ENCODE results near the gene SKA1.
"Not testable (repeated sequence)": the region's sequence is repeated elsewhere in the genome, so short reads cannot be mapped to it uniquely, and the experiment has no call there.

The SKA1 gene

DNA sequence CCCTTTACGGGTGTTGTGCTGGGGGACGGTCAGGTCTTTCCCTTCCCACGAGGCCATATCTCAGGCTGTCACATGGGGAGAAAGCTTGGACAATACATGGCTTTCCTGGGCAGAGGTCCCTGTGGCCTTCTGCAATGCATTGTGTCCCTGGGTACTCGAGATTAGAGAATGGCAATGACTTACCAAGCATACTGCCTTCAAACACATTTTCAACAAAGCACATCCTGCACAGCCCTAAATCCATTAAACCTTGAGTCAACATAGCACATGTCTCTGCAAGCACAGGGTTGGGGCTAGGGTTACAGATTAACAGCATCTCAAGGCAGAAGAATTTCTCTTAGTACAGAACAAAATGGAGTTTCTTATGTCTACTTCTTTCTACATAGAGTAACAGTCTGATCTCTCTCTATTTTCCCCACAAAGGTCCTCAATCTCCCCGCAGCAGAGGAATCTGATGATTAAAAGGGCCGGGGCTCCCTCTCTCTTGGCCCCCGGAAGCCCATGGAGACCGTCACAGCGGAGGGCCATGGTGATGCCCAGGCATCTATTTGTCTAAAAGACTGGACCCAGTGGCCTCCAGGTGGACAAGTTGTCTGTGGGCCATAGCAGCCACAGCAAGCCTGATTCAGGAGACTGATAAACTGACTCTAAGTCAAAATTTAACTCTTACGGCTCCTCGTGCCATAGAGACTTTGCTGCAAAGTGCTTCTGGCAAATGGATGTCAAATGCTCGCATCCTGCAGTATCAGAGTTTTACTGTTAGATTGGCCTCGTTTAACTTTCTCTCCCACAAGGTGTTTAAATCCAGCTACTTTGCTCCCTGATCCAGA, 30.1 kb downstream of the SKA1 start:
- H3K36me3 Mint-ChIP-seq (ENCODE audit: low read depth); DNase-seq; H3K4me3 Mint-ChIP-seq; H3K9me3 Mint-ChIP-seq; ATAC-seq; H3K4me1 Mint-ChIP-seq; H3K27ac Mint-ChIP-seq: not testable (repeated sequence)
- H3K27me3 Mint-ChIP-seq: peaks cover 51% of the 10 kb centered on the region

DNA sequence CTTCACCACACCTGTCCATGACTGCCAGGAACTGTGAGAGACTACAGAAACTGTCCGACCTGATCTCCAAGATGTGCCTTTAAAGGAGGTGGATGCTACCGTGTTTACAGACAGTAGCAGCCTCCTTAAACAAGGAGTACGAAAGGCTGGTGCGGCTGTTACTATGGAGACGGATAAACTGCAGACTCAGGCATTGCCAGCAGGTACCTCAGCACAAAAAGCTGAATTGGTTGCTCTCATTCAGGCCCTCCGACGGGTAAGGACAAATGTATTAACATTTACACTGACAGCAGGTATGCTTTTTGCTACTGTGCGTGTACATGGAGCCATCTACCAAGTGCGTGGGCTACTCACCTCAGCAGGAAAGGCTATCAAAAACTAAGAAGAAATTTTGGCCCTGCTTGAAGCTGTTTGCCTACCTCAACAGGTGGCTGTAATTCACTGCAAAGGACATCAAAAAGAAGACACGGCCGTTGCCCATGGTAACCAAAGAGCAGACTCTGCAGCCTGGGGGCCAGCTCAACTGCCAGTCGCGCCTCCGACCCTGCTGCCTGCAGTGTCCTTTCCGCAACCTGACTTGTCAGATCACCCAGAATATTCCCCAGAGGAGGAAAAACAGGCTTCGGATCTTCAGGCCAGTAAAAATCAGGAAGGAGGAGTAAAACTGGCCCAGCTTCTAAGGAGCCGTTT, 30.9 kb downstream of the SKA1 start:
- no peaks in the 10 kb centered on the region for H3K9me3 Mint-ChIP-seq
- no peak overlapping the region for H3K27ac Mint-ChIP-seq
- H3K4me3 Mint-ChIP-seq: no peak overlapping the region
- H3K27me3 Mint-ChIP-seq: peaks cover 51% of the 10 kb centered on the region
- H3K4me1 Mint-ChIP-seq: no peaks in the 10 kb centered on the region
- DNase-seq (no peak), ATAC-seq (no peak)
- no peaks in the 10 kb centered on the region for H3K36me3 Mint-ChIP-seq (ENCODE audit: low read depth)

DNA sequence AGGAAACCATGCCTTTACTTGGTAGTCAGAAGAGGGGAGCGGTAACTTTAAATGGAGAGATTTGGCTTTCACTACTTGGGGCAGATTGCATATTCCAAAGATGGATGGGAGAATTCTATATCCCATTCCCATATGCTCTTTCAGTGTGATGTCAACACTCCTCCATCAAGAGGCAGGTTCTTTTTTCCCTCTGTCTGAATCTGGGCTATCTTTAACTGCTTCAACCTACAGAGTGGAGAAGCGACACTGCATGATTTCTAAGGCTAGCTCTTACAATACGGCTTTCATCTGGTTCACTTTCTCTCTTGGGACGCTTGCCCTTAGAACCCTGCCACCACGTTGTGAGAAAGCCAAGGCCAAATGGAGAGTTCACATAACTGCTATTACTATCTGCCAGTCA, 34.4 kb downstream of the SKA1 start:
- no peaks in the 10 kb centered on the region for H3K4me1 Mint-ChIP-seq
- H3K27ac Mint-ChIP-seq: no peak overlapping the region
- no peaks in the 10 kb centered on the region for H3K9me3 Mint-ChIP-seq
- ATAC-seq (no peak), DNase-seq (no peak)
- H3K36me3 Mint-ChIP-seq (ENCODE audit: low read depth): no peaks in the 10 kb centered on the region
- H3K27me3 Mint-ChIP-seq: peaks cover 34% of the 10 kb centered on the region
- no peak overlapping the region for H3K4me3 Mint-ChIP-seq

DNA sequence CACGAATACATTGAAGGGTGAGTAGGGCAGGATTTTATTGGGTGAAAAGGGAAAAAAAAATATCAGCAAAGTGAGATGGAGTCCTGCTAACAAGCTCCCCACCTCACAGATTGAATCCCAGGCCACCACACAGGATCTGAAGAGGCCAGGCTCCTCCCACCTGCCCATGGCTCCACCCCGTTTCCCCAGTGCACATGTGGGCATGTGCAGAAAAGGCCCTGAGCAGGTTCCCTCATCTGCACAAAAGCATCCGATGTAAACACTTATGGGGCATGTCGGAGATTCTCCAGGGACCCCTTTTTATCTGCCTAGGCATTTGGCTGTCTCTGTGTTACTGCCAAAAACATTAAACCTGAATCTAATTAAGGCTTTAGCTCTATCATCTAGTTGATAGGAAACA, 35.2 kb downstream of the SKA1 start:
- Mint-ChIP-seq H3K4me3 (no peak overlapping the region), H3K4me1 (no peaks in the 10 kb centered on the region), H3K27ac (no peak overlapping the region), H3K9me3 (no peaks in the 10 kb centered on the region), H3K27me3 (peaks cover 32% of the 10 kb centered on the region), H3K36me3 (ENCODE audit: low read depth) (no peaks in the 10 kb centered on the region)
- ATAC-seq (no peak), DNase-seq (no peak)

DNA sequence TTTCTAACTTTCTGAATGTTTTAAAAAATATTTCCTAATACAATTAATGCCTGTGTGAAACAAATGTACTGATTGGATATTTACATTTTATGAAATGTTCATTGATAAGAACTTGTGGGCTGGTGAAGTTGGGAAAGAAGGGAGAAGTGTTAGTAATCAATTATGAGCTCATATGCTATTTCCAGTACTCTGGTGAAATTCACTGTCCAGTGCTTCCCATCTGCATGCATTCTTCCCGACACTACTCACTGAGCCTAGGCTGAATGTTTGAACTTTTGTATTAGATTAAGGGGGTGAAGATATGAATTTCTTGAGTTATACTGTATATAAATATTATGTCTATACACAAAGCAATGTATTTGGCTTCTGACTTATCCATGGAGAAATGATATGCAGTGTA, 36.0 kb downstream of the SKA1 start:
- H3K4me1 Mint-ChIP-seq: no peaks in the 10 kb centered on the region
- no peaks in the 10 kb centered on the region for H3K9me3 Mint-ChIP-seq
- H3K36me3 Mint-ChIP-seq (ENCODE audit: low read depth): no peaks in the 10 kb centered on the region
- peaks cover 28% of the 10 kb centered on the region for H3K27me3 Mint-ChIP-seq
- no peak overlapping the region for H3K27ac Mint-ChIP-seq
- DNase-seq (no peak), ATAC-seq (no peak)
- no peak overlapping the region for H3K4me3 Mint-ChIP-seq

DNA sequence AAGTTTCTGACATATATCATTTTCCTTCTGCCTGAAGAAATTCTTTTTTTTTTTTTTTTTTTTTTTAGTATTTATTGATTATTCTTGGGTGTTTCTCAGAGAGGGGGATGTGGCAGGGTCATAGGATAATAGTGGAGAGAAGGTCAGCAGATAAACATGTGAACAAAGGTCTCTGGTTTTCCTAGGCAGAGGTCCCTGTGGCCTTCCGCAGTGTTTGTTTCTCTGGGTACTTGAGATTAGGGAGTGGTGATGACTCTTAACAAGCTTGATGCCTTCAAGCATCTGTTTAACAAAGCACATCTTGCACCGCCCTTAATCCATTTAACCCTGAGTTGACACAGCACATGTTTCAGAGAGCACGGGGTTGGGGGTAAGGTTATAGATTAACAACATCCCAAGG, 42.0 kb downstream of the SKA1 start:
- H3K9me3 Mint-ChIP-seq: peaks cover 10% of the 10 kb centered on the region
- not testable (repeated sequence) for H3K4me1 Mint-ChIP-seq; H3K27ac Mint-ChIP-seq; H3K36me3 Mint-ChIP-seq (ENCODE audit: low read depth); ATAC-seq; H3K4me3 Mint-ChIP-seq; DNase-seq
- H3K27me3 Mint-ChIP-seq: peaks cover 21% of the 10 kb centered on the region

DNA sequence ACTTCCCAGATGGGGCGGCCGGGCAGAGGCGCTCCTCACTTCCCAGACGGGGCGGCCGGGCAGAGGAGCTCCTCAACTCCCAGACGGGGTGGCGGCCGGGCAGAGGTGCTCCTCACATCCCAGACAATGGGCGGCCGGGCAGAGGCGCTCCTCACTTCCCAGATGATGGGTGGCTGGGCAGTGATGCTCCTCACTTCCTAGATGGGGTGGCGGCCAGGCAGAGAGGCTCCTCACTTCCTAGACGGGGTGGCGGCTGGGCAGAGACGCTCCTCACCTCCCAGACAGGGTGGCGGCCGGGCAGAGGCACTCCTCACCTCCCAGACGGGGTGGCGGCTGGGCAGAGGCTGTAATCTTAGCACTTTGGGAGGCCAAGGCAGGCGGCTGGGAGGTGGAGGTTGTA, 42.9 kb downstream of the SKA1 start:
- DNase-seq; H3K4me3 Mint-ChIP-seq; ATAC-seq; H3K4me1 Mint-ChIP-seq; H3K36me3 Mint-ChIP-seq (ENCODE audit: low read depth); H3K27ac Mint-ChIP-seq: not testable (repeated sequence)
- H3K9me3 Mint-ChIP-seq: peaks cover 10% of the 10 kb centered on the region
- H3K27me3 Mint-ChIP-seq: peaks cover 19% of the 10 kb centered on the region

DNA sequence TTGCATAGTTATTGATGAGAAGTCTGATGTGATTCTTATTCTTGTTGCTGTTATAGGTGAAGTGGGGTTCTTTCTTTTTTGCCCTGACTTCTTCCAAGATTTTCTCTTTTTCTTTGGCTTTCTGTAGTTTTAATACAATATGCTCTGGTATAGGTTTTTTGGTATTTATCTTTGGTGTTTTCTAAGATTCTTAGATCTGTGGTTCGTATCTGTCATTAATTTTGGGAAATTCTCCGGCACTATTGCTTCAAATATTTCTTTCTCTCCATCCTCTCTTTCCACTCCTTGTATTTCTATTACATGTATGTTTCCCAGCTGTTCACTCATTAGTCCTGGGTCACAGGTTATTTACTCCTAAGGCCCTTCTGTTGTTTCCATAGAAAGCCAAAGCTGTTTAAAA, 43.8 kb downstream of the SKA1 start:
- H3K4me1 Mint-ChIP-seq: no peaks in the 10 kb centered on the region

DNA sequence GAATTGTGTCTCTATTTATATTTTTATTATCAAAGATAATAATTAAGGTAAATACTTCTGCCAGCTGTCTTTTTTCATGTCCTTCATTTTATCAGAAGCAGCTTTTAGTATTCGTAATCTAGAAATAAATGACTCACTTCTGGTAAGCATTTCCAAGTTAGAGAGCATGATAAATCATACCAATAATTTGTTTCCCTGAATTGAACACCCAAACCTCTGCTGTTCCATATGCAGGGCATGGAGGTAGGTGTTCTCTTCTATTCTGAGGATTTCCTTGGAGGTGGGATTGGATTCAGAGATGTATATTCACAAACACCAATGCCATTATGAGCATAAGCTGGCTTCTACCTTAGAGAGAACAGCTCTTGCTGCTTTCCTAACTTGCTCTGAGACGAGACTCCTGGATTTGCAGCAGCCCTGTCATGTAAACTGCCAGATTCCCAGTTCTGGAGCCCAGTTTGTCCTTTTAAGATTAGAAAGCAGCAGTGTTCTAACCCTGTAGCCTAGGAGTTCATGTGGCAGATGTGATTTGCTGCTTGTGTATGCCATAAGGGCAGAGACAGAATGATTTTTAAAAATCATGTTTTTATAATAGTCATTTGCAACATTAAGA, 47.5 kb downstream of the SKA1 start:
- H3K27ac Mint-ChIP-seq: no peak overlapping the region
- H3K4me3 Mint-ChIP-seq: no peak overlapping the region

More for the DNA sequence above, 43.8 kb downstream of the SKA1 start:
- ATAC-seq (no peak), DNase-seq (no peak)
- no peak overlapping the region for H3K27ac Mint-ChIP-seq
- H3K36me3 Mint-ChIP-seq (ENCODE audit: low read depth): no peaks in the 10 kb centered on the region
- peaks cover 10% of the 10 kb centered on the region for H3K9me3 Mint-ChIP-seq
- peaks cover 17% of the 10 kb centered on the region for H3K27me3 Mint-ChIP-seq
- H3K4me3 Mint-ChIP-seq: no peak overlapping the region

DNA sequence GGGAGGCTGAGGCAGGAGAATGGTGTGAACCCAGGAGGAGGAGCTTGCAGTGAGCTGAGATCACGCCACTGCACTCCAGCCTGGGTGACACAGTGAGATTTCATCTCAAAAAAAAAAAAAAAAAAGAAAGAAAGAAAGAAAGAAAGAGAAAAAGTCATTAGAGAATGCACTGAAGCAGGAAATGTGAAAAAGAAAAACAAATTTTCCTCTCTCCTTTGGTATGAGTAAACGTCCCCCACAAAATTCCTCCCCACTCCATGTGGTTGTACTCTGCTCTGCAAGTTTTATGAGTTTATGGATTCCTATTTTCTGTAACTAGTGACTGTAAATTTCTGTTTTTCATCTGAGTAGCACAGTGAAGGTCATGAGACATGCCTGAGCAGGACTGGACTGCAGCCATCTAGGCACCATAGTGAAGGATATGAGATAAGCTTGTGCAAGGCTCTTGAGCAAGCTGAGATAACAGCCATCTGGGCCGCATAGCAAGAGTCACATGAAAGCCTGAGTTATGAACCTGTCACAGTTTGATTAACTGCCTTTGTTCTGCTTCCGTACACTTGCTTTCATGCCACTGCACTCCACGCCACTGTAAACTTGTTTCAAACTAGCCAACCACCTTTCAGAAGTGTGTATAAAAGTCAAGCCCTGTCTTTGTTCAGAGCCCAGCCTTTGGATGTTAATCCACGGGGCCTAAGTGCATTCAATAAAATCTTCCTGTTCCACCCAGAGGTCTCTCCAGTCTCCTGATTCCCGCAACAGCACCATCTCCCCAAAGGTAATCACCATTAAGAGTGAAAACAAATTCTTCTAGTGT, 50.2 kb downstream of the SKA1 start:
- H3K27ac Mint-ChIP-seq: no peak overlapping the region
- H3K4me1 Mint-ChIP-seq: no peaks in the 10 kb centered on the region
- peaks cover 2% of the 10 kb centered on the region for H3K36me3 Mint-ChIP-seq (ENCODE audit: low read depth)
- ATAC-seq: no peak
- peaks cover 7% of the 10 kb centered on the region for H3K9me3 Mint-ChIP-seq
- H3K27me3 Mint-ChIP-seq: peaks cover 20% of the 10 kb centered on the region
- no peak for DNase-seq
- no peak overlapping the region for H3K4me3 Mint-ChIP-seq

More for the DNA sequence above, 47.5 kb downstream of the SKA1 start:
- peaks cover 2% of the 10 kb centered on the region for H3K36me3 Mint-ChIP-seq (ENCODE audit: low read depth)
- peaks cover 12% of the 10 kb centered on the region for H3K27me3 Mint-ChIP-seq
- no peaks in the 10 kb centered on the region for H3K4me1 Mint-ChIP-seq
- ATAC-seq: no peak
- H3K9me3 Mint-ChIP-seq: peaks cover 18% of the 10 kb centered on the region
- no peak for DNase-seq

DNA sequence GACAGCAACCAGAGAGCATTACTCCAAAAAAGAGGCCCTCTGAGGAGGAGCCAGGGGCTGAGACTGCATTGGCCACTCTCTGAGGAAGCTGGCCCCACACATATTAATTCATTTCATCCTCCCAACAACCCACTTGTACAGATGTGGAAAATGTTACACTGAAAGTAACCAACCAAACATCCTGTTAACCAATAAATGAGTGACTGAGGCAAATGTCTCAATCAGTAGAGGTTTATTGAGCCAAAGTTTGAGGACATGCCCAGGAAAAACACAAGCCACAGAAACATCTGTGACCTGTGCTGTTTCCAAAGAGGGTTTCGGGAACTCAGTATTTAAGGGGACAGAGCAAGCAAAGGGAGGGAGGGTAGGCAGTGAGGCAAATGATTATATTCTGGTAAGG, 53.0 kb downstream of the SKA1 start:
- Mint-ChIP-seq H3K4me1 (no peaks in the 10 kb centered on the region), H3K27ac (no peak overlapping the region), H3K27me3 (peaks cover 15% of the 10 kb centered on the region), H3K36me3 (ENCODE audit: low read depth) (peaks cover 2% of the 10 kb centered on the region), H3K4me3 (no peak overlapping the region), H3K9me3 (peaks cover 7% of the 10 kb centered on the region)
- ATAC-seq (no peak), DNase-seq (no peak)

DNA sequence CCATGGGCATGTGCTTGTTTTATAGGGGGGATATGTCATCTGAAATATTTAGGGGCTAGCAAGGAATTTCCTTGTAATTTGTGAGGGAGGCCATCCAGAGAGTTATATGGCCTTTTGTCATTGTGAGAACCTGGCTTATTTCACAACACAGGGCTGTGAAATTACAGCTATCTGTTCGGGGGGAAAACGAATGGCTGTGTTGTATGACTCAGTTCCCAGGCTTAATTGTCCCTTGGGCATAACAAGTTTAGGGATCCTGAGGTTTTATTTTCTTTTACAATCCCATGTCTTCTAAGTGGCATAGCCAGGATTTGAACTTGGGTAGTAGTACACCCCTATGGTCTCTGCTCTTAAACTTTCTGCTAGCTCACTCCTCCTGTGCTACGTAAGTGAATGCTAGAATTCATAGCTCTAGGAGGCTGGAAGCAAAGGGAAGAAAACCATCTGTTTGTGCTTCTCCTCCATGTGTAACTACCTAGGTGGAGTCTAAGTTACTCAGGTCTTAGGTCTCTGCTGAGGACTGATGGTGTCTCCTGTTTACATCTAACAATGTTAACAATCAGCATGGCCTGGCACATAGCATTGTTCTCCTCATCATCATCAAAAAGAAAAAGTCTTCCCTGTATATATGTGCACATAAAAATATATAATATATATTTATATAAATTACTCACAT, 53.8 kb downstream of the SKA1 start:
- no peak for ATAC-seq

DNA sequence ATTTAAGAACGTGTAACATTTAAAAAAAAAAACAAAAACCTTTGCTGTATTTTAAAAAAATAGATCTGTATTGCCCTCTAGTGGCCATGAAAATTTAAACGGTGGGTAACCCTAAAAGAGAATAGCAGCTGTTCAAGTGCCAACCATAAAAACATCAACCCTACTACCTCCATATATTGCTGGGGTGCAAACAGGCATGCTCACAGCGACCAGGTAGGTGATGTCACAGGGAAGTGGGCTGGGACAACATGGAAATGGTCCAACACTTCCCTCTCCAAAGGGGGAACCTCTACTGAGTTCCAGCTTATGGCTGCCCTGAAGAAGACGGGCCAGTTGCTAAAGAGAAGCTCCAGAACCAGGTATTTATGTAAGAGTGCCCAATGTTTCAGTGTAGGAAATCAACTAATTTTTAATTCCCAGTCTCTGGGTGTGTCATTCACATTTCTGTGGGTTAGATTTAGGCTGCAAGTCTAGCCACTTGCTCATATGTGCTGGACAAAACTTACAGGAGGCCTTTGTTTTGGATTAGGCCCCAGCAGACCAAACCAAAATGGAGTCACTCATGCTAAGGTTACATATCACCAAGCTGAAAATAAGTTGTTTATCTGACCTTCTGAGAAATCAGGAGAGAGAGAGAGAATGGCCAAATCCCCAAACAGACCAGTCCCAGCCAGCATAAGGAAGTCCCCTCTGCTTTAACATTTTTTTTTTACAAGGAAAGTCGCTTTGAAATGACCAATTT, 54.5 kb downstream of the SKA1 start:
- peaks cover 2% of the 10 kb centered on the region for H3K36me3 Mint-ChIP-seq (ENCODE audit: low read depth)
- ATAC-seq (no peak), DNase-seq (no peak)
- no peak overlapping the region for H3K27ac Mint-ChIP-seq
- no peaks in the 10 kb centered on the region for H3K4me1 Mint-ChIP-seq
- peaks cover 12% of the 10 kb centered on the region for H3K27me3 Mint-ChIP-seq
- peaks cover 7% of the 10 kb centered on the region for H3K9me3 Mint-ChIP-seq
- no peak overlapping the region for H3K4me3 Mint-ChIP-seq

More for the DNA sequence above, 53.8 kb downstream of the SKA1 start:
- Mint-ChIP-seq H3K27ac (no peak overlapping the region), H3K36me3 (ENCODE audit: low read depth) (peaks cover 2% of the 10 kb centered on the region), H3K27me3 (peaks cover 14% of the 10 kb centered on the region), H3K9me3 (peaks cover 7% of the 10 kb centered on the region), H3K4me1 (no peaks in the 10 kb centered on the region), H3K4me3 (no peak overlapping the region)
- DNase-seq: no peak

Measured in activated naive CD8-positive, alpha-beta T cell treated with anti-CD3 and anti-CD28 coated beads, Interleukin-2, amount 50 U/mL, for 24 hours (primary cell).